GM18526 (cell line): ENCODE data around the gene NELFA.

Experiments used
- POLR2A ChIP-seq: IDR thresholded peaks from 3 replicates; pipeline ENCODE4 v1.6.1; 2011; ENCODE audit not compliant: insufficient read length; ENCODE audit errors: extremely low read depth

NELFA gene

GRCh38 chr4:1978741-1979476, 29.9 kb downstream of the NELFA start:
- TF ChIP-seq POLR2A, result no peak

- no peak for TF ChIP-seq POLR2A
Observed at GRCh38 chr4:1978226-1978625, 30.5 kb downstream of the NELFA start.

GRCh38 chr4:1976416-1977352, 32.1 kb downstream of the NELFA start:
- TF ChIP-seq POLR2A, result no peak

- TF ChIP-seq POLR2A, result no peak
Observed at GRCh38 chr4:1975880-1976279, 32.9 kb downstream of the NELFA start.

- no peak for TF ChIP-seq POLR2A
Observed at GRCh38 chr4:1975391-1975801, 33.4 kb downstream of the NELFA start.

- no peak for TF ChIP-seq POLR2A
Observed at GRCh38 chr4:1974840-1975239, 33.9 kb downstream of the NELFA start.

- no peak for TF ChIP-seq POLR2A
Observed at GRCh38 chr4:1973661-1974060, 35.1 kb downstream of the NELFA start.

- TF ChIP-seq POLR2A, result no peak
Observed at GRCh38 chr4:1973218-1973617, 35.6 kb downstream of the NELFA start.

- TF ChIP-seq POLR2A, result no peak
Observed at GRCh38 chr4:1972414-1972813, 36.4 kb downstream of the NELFA start.

- no peak for TF ChIP-seq POLR2A
Observed at GRCh38 chr4:1971456-1972200, 37.1 kb downstream of the NELFA start.

- no peak for TF ChIP-seq POLR2A
Observed at GRCh38 chr4:1970926-1971325, 37.8 kb downstream of the NELFA start.

GRCh38 chr4:1969928-1970723, 38.6 kb downstream of the NELFA start:
- TF ChIP-seq POLR2A, result no peak

- TF ChIP-seq POLR2A, result no peak
Observed at GRCh38 chr4:1968686-1969295, 40.0 kb downstream of the NELFA start.

GRCh38 chr4:1967512-1968149, 41.1 kb downstream of the NELFA start:
- no peak for TF ChIP-seq POLR2A
